Stimulated activated naive CD4-positive, alpha-beta T cell (primary cell): ENCODE measurements around the gene BCL2L2.

ENCODE experiments used
- DNase-seq, 6 experiments: peaks; one replicate each; lab custom pipeline; 2025; lab: John Stamatoyannopoulos, UW

The BCL2L2 gene

DNA sequence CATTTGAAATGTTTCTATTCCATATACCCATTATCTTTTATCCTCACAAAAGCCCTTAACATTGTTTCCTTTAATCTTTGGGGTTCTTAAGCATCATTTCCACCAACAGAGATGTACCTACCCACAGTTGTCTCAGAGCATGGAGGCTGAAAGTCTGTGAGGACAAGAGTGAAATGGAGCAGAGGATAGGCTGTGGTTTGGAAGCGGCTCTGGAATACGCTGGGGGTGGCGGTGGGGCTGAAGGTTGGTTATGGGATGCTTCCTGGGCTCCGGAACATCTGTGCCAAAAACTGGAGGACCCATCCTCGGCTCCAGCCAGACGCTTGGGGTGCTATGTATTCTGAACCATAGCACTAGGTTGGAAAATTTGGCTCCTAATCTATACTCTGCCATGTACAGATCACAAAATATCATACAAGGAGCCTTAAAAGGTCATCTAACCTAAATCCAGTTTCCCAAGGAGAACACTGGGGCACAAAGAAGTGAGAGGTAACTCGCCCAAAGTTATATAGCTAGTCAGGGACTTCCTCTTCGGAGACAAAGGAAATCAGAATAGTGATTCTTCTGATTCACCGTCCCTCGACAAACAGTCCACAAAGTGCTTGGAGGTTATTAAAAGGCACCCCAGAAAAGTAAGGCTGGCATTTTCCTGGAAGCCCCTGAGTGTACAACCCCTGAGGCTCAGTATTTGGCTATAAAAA lies 6.5 kb upstream of the BCL2L2 start:
- peak in 1 of 6 experiments; percentile 33 for DNase-seq

DNA sequence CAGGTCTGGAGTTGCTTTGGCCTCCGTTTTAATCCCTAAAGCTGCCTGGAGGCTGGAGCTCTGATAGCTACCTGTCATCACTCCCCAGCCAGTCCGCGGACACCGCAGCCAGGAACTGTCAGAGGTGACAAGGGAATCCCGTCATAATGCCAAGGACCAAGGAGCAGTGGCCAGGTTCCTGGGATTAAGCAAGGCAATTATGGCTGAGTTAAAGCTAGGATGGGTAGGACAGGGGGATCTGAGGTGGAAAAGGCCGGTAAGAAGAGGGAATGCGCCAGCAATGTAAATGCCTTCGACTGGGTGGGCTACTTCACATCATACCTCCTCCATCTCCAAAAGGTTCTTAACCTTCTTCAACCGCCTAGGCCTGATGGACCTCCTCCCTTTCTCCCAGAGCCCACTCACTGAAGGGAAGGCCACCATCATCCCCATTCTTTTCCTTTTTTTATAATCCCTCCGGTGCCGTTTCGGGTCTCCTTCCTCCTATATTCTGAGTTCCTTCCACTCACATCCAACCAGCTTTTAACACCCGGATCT lies 5.9 kb upstream of the BCL2L2 start:
- peak in 3 of 6 experiments; percentile 14 to 43 (median 35) for DNase-seq

DNA sequence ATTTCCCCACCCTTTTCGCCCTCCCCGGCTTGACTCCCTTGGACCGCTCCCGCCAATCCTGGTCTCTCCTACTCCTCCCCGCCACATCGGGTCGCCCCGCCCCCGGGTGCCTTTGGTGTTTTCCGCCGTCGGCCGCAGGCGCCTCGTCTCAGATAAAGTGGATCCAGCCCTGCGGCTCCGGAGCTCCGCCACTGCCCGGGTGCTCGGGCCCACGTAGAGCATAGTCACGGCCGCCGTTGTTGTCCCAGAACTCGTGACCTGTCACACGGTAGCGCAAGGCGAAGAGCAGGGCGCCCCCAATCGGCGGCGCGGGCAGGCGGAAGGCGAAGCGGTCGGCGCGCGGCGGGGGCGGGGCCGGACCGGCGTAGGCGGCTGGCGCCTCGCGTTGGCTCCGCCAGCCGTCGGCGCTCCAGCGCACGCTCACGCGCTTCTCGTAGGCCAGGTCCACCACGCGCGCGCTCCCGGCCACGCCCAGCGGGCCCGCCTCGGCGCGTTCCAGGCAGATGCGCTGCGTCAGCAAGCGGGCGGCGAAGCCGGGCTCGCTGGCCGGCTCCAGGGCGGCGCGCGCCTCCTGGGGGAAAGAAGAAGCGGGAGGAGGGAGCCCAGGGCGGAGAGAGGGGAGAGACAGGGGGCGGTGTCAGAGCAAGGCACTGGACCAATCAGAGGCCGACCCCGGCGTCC lies 5.2 kb upstream of the BCL2L2 start:
- DNase-seq = peak; percentile 92 to 98 (median 95)

DNA sequence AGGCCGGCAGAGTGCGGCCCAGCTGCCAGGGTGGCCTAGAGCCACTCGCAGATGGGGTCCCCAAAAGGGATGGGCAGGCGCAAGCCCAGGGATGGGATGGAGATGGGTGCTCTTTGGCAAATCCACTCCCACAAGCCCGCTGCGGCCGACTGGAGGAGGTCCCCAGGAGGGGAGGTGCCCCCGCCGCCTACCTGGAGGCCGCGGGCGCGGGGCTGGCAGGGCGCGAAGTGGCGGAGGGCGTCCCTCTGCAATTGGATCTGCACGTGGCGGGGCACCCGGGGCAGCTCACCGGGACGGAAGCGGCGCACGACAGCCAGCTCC lies 4.7 kb upstream of the BCL2L2 start:
- peak in 3 of 6 experiments; percentile 63 to 86 (median 82) for DNase-seq

DNA sequence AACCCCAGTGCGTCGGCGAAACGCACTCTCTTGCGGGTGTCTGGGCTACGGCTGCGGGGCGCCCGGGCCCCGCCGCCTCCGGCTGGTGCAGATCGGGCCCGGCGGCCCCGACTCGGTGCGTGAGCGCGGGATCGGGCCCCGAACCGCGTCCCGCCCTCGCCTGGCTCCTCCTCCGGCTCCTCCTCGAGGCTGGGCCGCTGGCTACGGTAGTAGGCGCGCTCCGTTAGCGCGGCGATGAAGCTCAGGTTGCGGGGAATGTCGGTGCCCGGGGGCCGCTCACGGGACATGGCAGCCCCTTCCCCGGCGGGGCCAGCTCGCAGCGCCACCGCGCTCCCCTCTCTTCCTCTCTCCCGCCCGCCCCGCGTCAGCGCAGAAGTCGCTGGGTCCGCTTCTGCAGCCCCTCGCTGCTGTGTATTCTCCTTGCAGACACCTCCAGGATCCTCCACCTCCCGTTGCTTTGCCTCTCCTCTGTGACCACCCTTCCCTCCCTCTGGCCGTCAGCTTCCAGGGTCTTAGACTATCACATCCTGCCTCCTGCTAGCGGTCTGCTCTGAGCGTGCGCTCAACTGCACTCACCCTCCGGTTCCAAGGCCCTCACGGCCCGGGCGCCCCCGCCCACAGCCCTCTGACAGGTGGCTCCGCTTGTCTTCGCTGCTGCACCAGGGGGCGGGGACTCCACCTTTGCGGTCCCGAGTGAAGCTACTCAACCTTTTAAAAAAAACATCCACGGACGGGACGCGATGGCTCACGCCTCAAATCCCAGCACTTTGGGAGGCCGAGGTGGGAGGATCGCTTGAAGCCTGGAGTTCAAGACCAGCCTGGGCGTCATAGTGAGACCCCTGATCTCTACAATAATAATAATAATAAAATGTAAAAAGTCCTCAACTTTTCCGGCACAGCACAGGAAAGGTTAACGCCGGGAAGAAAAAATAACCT lies 4.1 kb upstream of the BCL2L2 start, which contains the start of gene PPP1R3E:
PPP1R3E (minus strand) TSS at position 570 of the 936 bp plus-strand sequence; CDS start at position 287, 283 bp downstream.
- DNase-seq = peak; percentile 78 to 89 (median 84)

DNA sequence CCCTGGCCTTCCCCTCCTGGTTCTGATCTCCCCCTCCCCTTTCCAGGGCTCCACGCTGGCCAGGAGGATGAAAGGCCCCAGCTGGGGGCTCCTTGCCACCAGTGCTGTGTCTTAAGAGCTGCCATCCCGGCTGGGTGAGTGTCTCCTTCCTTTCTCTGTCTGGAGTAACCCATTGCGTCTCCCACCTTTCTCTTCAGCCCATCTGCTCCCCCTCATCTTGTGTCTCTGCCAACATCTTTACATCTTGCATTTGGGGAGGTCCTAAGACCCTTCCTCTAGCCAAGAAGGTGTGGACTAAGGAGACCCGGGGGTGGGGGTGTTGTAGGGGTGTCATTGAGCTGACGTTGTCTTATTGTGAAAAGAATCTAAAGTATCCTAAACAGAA lies 505 bp downstream of the BCL2L2 start:
- no peak for DNase-seq

DNA sequence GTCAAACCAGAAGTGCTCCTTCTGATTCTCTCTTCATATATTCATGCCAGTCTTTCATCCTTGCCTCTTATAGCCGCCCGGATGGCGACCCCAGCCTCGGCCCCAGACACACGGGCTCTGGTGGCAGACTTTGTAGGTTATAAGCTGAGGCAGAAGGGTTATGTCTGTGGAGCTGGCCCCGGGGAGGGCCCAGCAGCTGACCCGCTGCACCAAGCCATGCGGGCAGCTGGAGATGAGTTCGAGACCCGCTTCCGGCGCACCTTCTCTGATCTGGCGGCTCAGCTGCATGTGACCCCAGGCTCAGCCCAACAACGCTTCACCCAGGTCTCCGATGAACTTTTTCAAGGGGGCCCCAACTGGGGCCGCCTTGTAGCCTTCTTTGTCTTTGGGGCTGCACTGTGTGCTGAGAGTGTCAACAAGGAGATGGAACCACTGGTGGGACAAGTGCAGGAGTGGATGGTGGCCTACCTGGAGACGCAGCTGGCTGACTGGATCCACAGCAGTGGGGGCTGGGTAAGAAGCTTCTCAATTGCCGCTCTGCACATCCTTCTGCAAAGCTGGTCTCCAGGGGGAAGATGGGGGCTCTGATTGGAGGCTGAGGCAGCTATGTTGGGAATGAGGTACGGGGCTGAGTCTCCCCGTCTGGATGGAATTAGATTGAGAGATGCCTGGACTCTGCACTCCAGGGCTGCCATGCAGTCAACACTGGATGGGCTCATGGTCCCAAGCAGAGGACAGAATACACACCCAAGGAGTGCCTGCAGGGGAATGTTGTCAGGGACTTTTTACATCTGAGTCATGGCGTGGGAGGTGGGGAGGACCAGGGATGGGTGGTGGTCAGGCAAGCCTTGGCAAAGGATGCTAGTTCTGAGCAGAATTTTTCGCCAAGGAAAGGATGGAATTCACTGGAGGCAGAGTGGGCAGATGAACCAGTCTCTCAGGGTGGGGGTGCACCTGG lies 1.3 kb downstream of the BCL2L2 start:
- DNase-seq = no peak

DNA sequence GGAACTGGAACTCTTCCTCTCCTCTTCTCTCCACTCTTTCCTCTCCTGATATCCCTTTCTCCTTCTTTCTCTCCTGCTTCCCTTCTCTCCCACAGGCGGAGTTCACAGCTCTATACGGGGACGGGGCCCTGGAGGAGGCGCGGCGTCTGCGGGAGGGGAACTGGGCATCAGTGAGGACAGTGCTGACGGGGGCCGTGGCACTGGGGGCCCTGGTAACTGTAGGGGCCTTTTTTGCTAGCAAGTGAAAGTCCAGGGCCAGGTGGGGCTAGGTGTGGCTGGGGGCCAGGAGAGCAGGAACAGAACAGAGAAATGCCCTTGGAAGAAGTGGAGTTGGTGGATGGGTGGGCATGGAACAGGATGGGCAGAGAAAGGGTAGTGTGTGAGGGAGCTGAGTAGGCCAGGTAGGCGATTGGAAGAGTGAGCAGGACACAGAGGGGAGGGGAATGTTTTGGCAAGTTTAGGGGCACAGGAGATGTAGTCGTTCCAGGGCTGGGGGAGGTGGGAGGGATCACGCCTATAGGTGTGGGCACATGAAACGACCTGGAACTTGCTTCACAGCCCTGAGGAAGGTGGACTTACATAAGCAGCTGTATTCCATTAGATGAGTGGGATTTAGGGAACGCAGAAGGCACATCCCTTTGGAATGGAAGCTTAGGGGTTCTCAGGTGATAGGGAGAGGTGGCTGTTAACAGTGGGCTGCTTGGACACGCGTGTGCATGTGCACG lies 2.2 kb downstream of the BCL2L2 start:
- DNase-seq = no peak

DNA sequence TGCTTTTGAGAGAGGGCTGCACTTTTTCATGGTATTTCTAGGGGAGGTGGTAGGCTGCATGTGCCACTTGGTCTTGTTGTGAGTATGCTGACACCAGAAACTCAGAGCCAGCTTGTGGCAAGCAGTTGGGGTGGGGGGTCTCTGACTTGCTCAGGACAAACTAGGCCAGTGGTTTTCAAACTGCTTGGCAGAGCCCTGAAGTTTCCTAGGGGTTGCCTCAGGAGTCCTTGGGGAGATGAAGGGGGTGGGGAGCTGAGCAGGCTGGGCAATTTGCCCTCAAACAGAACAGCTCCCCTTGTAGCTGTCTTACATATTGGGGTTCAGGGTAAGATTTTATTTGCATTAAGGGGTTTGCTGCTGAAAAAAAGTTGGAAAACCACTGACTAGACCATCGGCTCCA lies 3.9 kb downstream of the BCL2L2 start:
- no peak for DNase-seq

DNA sequence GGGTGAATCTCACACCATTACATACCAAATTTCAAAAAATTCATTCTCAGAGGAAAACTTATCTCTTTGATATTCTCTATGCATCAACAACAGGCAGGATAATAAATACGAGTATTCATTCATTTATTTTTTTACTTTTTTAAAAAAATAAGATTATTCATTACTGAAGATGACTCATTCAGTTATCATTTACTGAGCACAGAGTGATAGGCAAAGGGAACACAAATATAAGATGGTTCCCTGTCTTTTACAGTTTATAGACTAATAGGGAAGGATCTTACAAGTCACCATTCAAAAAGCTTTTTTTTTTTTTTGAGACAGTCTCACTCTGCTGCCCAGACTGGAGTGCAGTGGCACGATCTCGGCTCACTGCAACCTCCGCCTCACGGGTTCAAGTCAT lies 9.7 kb downstream of the BCL2L2 start:
- no peak for DNase-seq

DNA sequence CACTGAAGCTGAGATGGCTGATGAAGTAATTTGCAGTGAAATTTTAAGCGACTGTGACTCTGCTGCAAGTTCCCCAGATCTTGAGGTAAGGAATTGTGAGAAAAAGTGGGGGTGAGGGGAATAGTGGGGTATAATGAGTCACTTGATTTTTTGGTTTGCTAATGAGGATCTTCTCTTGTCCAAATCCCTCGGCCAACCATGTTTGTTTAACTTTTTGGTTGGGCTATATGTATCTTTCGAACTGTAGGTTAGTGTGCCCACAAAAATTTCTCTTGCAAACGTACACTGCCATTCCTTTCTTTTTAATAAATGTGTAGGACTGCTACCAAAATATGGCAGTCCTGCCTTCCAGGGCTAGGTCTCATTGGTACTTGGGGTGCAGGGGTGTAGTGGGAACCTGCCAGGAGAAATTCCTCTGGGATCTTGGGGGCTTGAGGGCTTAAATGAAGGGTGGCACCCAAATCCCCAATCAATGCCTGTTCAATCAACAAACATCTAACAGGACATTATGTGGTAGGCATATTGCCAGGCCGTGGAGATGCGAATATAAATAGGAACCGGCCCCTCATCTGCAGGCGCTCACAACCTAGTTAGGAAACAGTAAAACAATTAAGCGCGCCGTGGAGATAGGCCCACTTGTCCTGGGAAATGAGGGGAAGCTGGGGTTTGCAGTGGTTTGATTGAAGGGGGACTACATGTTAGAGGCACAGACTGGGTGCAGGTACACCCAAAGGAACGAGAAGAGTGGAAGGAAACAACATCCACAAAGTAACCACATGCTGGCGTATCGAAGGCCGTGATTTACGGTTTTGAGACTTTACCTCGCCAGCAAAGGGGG lies 13.3 kb downstream of the BCL2L2 start:
- DNase-seq = peak in 1 of 6 experiments; percentile 36

DNA sequence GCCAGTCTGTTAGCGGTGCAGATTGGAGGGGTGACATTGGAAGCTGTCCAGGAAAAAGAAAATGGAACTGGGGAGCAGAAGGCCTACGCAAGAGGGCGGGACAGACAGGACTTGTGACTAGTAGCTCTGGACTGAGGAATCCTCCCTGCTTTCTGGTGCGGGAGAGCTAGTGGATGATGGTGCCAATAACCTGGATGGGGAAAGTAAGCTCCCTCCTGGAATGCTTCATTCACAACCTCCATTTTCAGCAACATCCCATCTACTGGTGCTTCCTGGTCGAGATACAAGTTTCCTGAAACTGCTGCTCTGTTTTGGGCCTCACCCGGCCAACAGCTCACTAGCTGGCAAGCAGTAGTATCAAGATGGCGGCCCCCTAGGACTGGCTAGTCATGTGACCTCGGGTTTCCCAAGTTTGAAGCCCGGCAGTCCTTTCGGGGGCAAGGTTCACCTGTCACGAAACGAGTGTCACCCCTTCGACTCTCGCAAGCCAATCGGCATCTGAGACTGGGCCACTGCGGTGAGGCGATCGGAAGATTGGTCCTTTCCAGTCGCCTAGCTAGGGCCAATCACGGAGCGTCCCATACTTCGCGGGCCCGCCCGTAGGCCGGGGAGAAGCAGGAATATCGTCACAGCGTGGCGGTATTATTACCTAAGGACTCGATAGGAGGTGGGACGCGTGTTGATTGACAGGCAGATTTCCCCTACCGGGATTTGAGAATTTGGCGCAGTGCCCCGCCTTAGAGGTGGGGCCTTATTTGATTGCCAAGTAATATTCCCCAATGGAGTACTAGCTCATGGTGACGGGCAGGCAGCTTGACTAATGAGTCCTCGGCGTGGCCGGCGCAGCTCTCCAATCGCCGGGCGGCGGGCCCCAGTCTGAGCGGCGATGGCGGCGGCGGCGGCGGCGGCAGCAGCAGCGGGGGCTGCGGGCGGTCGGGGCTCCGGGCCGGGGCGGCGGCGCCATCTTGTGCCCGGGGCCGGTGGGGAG lies 14.2 kb downstream of the BCL2L2 start, which contains the start of gene PABPN1:
PABPN1 (plus strand) TSS at position 874 of the 988 bp plus-strand sequence; CDS start at position 887, 13 bp downstream.
- peak; percentile 96 to 100 (median 98) for DNase-seq

DNA sequence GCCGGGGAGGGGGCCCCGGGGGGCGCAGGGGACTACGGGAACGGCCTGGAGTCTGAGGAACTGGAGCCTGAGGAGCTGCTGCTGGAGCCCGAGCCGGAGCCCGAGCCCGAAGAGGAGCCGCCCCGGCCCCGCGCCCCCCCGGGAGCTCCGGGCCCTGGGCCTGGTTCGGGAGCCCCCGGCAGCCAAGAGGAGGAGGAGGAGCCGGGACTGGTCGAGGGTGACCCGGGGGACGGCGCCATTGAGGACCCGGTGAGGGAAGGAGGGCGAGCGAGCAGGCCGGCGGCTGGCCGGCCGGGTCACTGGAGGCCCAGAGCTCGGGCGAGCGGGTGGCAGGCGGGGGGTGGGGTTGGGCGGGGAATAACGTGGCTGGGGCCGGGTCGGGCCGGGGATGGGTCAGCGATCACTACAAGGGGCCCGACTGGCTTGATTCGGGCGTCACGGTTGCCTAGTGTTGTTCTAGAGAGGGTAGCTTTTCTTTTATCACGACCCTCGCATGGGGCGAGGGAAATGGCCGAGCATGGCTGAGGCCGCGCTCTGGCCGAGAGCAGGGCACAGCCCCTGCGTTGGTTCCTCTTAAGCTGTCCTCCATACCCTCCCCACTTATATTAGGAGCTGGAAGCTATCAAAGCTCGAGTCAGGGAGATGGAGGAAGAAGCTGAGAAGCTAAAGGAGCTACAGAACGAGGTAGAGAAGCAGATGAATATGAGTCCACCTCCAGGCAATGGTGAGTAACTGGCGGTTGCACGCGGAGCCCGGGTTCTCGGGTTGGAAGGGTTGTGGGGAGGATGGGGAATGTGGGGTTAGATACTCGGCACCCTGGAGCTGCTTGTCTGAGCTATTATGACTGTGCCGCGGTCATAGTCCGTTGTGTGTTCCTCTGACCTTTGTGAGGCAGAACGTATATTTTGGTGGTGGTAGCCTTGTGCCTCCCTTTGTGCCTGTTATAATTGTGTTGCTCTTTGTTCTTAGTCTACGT lies 15.2 kb downstream of the BCL2L2 start:
- DNase-seq = peak in 5 of 6 experiments; percentile 3 to 49 (median 37)

DNA sequence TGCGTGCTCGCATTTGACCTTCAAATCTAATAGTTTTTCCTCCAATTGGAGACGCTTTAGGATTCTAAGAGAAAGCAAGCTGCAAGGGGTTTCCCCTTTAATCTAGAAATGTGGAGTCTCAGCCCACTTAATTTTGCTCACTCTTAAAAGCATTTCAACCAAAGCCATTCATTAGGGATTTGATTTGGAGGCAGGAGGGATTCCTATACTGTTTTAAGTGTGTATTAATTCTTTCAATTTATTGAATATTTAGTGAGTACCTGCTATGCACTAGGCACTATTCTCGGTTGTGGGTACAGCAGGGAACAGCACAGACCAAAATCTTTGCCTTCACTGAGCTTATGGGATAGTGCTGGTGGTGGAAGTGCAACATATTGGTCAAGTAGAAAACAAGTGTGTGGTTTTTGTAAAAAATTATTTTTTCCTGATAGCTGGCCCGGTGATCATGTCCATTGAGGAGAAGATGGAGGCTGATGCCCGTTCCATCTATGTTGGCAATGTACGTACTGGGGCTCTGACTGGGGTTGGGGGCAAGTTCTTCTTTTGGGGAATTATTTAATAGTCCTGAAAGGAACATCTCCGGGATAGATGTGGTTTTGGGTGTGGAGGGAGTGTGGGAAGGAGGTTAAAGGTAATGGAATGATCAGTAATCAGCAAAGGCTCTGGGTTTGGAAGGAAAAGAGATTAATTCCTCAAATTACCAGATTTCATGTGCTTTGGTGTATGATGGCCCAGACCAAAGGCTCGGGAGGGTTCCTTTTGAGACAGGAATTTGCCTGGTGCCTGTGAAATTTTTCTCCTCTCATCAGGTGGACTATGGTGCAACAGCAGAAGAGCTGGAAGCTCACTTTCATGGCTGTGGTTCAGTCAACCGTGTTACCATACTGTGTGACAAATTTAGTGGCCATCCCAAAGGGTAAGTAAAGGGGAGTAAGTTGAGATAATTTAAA lies 16.2 kb downstream of the BCL2L2 start:
- no peak for DNase-seq

DNA sequence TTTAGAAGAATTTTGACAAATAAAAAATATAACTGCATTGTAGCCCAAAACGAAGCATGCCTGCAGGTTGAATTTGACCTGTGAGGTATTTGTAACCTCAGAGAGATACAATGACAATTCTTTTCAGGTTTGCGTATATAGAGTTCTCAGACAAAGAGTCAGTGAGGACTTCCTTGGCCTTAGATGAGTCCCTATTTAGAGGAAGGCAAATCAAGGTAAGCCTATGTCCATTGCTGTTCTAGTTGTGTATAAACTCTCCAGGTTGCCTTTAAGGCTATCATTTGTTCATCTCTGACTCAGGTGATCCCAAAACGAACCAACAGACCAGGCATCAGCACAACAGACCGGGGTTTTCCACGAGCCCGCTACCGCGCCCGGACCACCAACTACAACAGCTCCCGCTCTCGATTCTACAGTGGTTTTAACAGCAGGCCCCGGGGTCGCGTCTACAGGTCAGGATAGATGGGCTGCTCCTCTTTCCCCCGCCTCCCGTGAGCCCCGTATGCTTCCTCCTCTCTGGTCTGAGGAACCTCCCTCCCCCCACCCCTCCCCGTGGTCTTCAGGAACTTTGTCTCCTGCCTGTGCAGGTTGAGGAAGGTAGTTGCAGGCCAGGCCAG lies 17.3 kb downstream of the BCL2L2 start:
- no peak for DNase-seq
